Tibial nerve (tissue), 3 donors: ENCODE results near the gene KRT79.

Experiments used
- CTCF ChIP-seq, 5 experiments: fragments of 200-600 bp in 3 of 5; fragments of 450-650 bp in 2 of 5; sonication (generic) in 3 of 5; IDR thresholded peaks; one replicate each; pipeline ENCODE4 v1.5.1; 2016 to 2019; ENCODE audit warnings: antibody characterized with exemption in 5 of 5, mild to moderate bottlenecking in 3 of 5, moderate library complexity in 2 of 5
- POLR2A ChIP-seq, 2 donors: fragments of 450-650 bp; IDR thresholded peaks; one replicate each; pipeline ENCODE4 v1.6.1; 2017; ENCODE audit warnings: antibody characterized with exemption in 2 of 2, mild to moderate bottlenecking in 2 of 2, moderate library complexity in 2 of 2

GRCh38 chr12:52817699-52818238 is 16.3 kb downstream of the KRT79 start:
- TF ChIP-seq CTCF (IDR thresholded peaks at IDR 0.05) (no peak), POLR2A (IDR thresholded peaks at IDR 0.05) (no peak)
